ENCODE results near the gene HMG20A.
A peak's percentile ranks its signal among the peaks of the same experiment; 100 is the strongest.

HMG20A gene

DNA sequence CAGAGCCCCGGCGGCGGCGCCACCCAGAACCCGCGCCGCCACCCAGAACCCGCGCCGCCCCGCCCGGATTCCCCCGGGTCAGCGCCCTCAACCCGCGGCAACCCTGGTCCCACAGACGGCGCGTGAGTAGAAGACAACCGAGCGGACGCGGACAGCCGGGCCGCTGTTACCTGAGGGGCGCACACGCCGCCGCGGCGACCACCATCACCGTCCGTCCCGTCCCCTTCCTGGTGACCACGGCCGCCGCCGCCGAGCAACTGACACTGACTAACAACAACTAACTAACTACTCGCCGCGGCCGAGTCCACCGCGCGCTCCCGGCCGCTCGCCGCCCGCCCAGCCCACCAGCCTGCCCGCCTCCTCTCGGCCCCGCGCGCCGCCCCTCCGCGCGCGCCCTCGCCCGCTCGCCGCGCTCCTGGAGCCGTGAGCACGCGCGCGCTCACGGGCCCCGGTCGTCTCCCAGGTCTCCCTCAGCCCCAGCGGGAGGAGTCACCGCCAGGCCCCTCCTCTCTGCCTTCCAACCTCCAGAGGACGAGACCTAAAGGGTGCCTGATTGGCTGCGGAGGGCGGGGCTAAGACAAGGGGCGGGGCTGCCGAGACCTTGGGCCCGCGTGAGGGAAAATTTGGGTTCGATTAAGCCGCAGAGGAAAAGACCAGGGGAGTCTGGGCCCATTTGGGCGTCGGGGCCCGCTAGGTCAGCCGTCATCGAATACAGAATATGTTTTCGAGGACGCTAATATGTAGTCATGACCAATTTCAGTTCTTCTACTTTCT is 665 bp upstream of the HMG20A start, which contains the start of gene PEAK1:
Gene PEAK1, minus strand, starts transcription at position 269 of the 774 bp plus-strand sequence. CDS start 238,178 bp downstream, outside the sequence.
- DNase-seq (ENCODE audit: low spot score) (peak; percentile 100), ATAC-seq (ENCODE audit: low read depth) (peak; percentile 94)
- H3K27ac ChIP-seq (ENCODE audit: poor library complexity, severe bottlenecking): peak within 1 kb of the TSS; percentile 75
- H3K4me3 ChIP-seq (ENCODE audit: severe bottlenecking): peak within 1 kb of the TSS; percentile 99
- H3K4me1 ChIP-seq (ENCODE audit: insufficient read depth, poor library complexity, severe bottlenecking): peaks cover 27% of the 10 kb centered on the region
- H3K36me3 ChIP-seq (ENCODE audit: low read depth): no peaks in the 10 kb centered on the region
- no peaks in the 10 kb centered on the region for H3K27me3 ChIP-seq (ENCODE audit: insufficient read depth, poor library complexity, severe bottlenecking)
- TF ChIP-seq, protein P1, sequence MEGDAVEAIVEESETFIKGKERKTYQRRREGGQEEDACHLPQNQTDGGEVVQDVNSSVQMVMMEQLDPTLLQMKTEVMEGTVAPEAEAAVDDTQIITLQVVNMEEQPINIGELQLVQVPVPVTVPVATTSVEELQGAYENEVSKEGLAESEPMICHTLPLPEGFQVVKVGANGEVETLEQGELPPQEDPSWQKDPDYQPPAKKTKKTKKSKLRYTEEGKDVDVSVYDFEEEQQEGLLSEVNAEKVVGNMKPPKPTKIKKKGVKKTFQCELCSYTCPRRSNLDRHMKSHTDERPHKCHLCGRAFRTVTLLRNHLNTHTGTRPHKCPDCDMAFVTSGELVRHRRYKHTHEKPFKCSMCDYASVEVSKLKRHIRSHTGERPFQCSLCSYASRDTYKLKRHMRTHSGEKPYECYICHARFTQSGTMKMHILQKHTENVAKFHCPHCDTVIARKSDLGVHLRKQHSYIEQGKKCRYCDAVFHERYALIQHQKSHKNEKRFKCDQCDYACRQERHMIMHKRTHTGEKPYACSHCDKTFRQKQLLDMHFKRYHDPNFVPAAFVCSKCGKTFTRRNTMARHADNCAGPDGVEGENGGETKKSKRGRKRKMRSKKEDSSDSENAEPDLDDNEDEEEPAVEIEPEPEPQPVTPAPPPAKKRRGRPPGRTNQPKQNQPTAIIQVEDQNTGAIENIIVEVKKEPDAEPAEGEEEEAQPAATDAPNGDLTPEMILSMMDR (IDR thresholded peaks at IDR 0.05; ENCODE audit: poor library complexity, severe bottlenecking): peak; percentile 59
- no peaks in the 10 kb centered on the region for H3K9me3 ChIP-seq (ENCODE audit: severe bottlenecking)

DNA sequence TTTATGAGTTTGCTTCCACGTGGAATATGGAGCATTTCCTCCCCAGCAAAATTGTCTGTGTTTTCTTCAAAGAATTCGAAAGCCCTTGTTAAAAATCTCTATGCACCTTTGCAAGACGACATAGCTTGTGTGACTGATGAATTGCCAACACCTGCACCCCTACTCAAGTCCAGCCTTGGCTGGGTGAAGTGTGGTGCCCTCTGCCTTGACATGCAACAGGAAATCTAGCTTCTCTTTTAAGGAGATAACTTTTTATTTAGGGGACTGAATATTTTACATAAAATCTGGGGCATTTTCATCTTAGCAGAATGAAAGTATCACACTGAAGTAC is 647 bp downstream of the HMG20A start:
- Histone ChIP-seq H3K9me3 (ENCODE audit: severe bottlenecking) (no peaks in the 10 kb centered on the region), H3K27me3 (ENCODE audit: insufficient read depth, poor library complexity, severe bottlenecking) (no peaks in the 10 kb centered on the region), H3K4me1 (ENCODE audit: insufficient read depth, poor library complexity, severe bottlenecking) (peaks cover 27% of the 10 kb centered on the region), H3K36me3 (ENCODE audit: low read depth) (no peaks in the 10 kb centered on the region), H3K27ac (ENCODE audit: poor library complexity, severe bottlenecking) (peak overlapping the region; percentile 75), H3K4me3 (ENCODE audit: severe bottlenecking) (peak overlapping the region; percentile 99)
- ATAC-seq (ENCODE audit: low read depth) (no peak), DNase-seq (ENCODE audit: low spot score) (no peak)
- TF ChIP-seq, protein P1 (IDR thresholded peaks at IDR 0.05; ENCODE audit: poor library complexity, severe bottlenecking): no peak

- Histone ChIP-seq H3K27ac (ENCODE audit: poor library complexity, severe bottlenecking) (no peak overlapping the region), H3K4me1 (ENCODE audit: insufficient read depth, poor library complexity, severe bottlenecking) (peaks cover 14% of the 10 kb centered on the region), H3K27me3 (ENCODE audit: insufficient read depth, poor library complexity, severe bottlenecking) (no peaks in the 10 kb centered on the region), H3K9me3 (ENCODE audit: severe bottlenecking) (no peaks in the 10 kb centered on the region), H3K4me3 (ENCODE audit: severe bottlenecking) (no peak overlapping the region), H3K36me3 (ENCODE audit: low read depth) (no peaks in the 10 kb centered on the region)
- TF ChIP-seq, protein P1 (IDR thresholded peaks at IDR 0.05; ENCODE audit: poor library complexity, severe bottlenecking): no peak
- no peak for ATAC-seq (ENCODE audit: low read depth)
- DNase-seq (ENCODE audit: low spot score): no peak
These were observed 4.4 kb downstream of the HMG20A start for GRCh38 chr15:77425104-77425503.

DNA sequence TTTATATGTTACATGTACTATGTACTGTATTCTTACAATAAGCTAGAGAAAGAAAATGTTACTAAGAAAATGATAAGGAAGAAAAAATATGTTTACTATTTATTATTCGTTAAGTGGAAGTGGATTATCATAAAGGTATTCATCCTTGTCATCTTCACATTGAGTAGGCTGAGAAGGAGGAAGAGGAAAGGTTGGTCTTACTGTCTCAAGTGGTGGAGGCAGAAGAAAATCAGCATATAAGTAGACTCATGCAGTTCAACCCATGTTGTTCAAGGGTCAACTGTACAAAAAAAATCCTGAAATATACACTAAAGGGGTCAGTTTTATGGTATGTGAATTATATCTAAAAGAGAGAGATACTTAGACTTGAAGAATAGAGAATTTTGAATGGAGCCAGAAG is 5.7 kb downstream of the HMG20A start:
- TF ChIP-seq, protein P1 (IDR thresholded peaks at IDR 0.05; ENCODE audit: poor library complexity, severe bottlenecking): no peak

GRCh38 chr15:77426871-77427270 is 6.2 kb downstream of the HMG20A start:
- Histone ChIP-seq H3K27me3 (ENCODE audit: insufficient read depth, poor library complexity, severe bottlenecking) (no peaks in the 10 kb centered on the region), H3K36me3 (ENCODE audit: low read depth) (no peaks in the 10 kb centered on the region), H3K27ac (ENCODE audit: poor library complexity, severe bottlenecking) (no peak overlapping the region), H3K4me1 (ENCODE audit: insufficient read depth, poor library complexity, severe bottlenecking) (peaks cover 11% of the 10 kb centered on the region), H3K4me3 (ENCODE audit: severe bottlenecking) (no peak overlapping the region), H3K9me3 (ENCODE audit: severe bottlenecking) (no peaks in the 10 kb centered on the region)
- TF ChIP-seq, protein P1 (IDR thresholded peaks at IDR 0.05; ENCODE audit: poor library complexity, severe bottlenecking): no peak
- no peak for DNase-seq (ENCODE audit: low spot score)
- ATAC-seq (ENCODE audit: low read depth): no peak

More for the DNA sequence above, 5.7 kb downstream of the HMG20A start:
- no peaks in the 10 kb centered on the region for H3K9me3 ChIP-seq (ENCODE audit: severe bottlenecking)
- DNase-seq (ENCODE audit: low spot score) (no peak), ATAC-seq (ENCODE audit: low read depth) (no peak)
- H3K4me3 ChIP-seq (ENCODE audit: severe bottlenecking): no peak overlapping the region
- H3K27me3 ChIP-seq (ENCODE audit: insufficient read depth, poor library complexity, severe bottlenecking): no peaks in the 10 kb centered on the region
- H3K4me1 ChIP-seq (ENCODE audit: insufficient read depth, poor library complexity, severe bottlenecking): peaks cover 14% of the 10 kb centered on the region
- no peak overlapping the region for H3K27ac ChIP-seq (ENCODE audit: poor library complexity, severe bottlenecking)
- H3K36me3 ChIP-seq (ENCODE audit: low read depth): no peaks in the 10 kb centered on the region

Measured in RWPE2 (cell line).